HepG2 (cell line): ENCODE measurements around the gene NDRG2. TPM values are rescaled to one million over a fixed set of nuclear protein-coding genes. Genes with fewer than 3 reads are reported as not detected.

Experiments
- KLF11 ChIP-seq: IDR thresholded peaks from 2 replicates; pipeline ENCODE4 v1.6.1; 2016; ENCODE audit warnings: missing compliant biosample characterization
- ONECUT2 ChIP-seq: sonication (generic); formaldehyde crosslinking; IDR thresholded peaks from 2 replicates; pipeline ENCODE4 v1.4.0; 2020; ENCODE audit warnings: missing genetic modification reagents
- RNF2 ChIP-seq: fragments of 450-650 bp; conservative IDR thresholded peaks from 2 replicates; pipeline ENCODE4 v1.6.1; 2016; ENCODE audit warnings: low read depth
- SRY ChIP-seq: sonication (generic); formaldehyde crosslinking; IDR thresholded peaks from 2 replicates; pipeline ENCODE4 v1.8.0; 2022; ENCODE audit warnings: mild to moderate bottlenecking, missing genetic modification reagents
- U2AF1 ChIP-seq: fragments of 200-400 bp; formaldehyde crosslinking; optimal IDR thresholded peaks from 2 replicates; pipeline ENCODE3; 2017; ENCODE audit warnings: mild to moderate bottlenecking, low read depth, low read length
- ZC3H4 ChIP-seq: sonication (generic); formaldehyde crosslinking; IDR thresholded peaks from 2 replicates; pipeline ENCODE4 v1.4.0; 2020; ENCODE audit warnings: missing genetic modification reagents, borderline replicate concordance
- ZNF12 ChIP-seq: sonication (generic); formaldehyde crosslinking; IDR thresholded peaks from 2 replicates; pipeline ENCODE4 v1.5.0; 2020; ENCODE audit warnings: missing genetic modification reagents
- ZNF567 ChIP-seq: sonication (generic); formaldehyde crosslinking; IDR thresholded peaks from 2 replicates; pipeline ENCODE4 v1.8.1; 2023; ENCODE audit warnings: mild to moderate bottlenecking, missing genetic modification reagents, borderline replicate concordance
- polyA plus RNA-seq, 8 experiments: library from polyadenylated mRNA; depleted of rRNA in 3 of 8; stranded (reverse) in 7 of 8; unstranded in 1 of 8; fragments of >200 nt; fragmentation: Illumina TruSeq in 4 of 8; extraction: Trizol in 4 of 8; gene quantifications; 2 replicates each; pipeline versions ENCODE4 v1.2.1 to v1.2.3, GENCODE V29; 2011 to 2016; ENCODE audit warnings: low read depth in 4 of 8, missing spikeins in 1 of 8, mixed read lengths in 1 of 8; ENCODE audit not compliant: insufficient read depth in 1 of 8
- total RNA-seq, 5 experiments: library from RNA; depleted of rRNA; stranded (reverse); fragments of >200 nt; fragmentation: Illumina TruSeq; extraction: Trizol; gene quantifications; 2 replicates each; pipeline ENCODE4 v1.2.3, GENCODE V29; 2016; ENCODE audit warnings: low read depth in 1 of 5
- TF ChIP-seq, protein P1 (sequence below): sonication (generic); formaldehyde crosslinking; IDR thresholded peaks from 2 replicates; pipeline ENCODE4 v1.5.1; 2020; ENCODE audit warnings: mild to moderate bottlenecking, missing genetic modification reagents, moderate library complexity
- TF ChIP-seq, protein P2 (sequence below): sonication (generic); formaldehyde crosslinking; IDR thresholded peaks from 2 replicates; pipeline ENCODE4; 2020; ENCODE audit warnings: missing genetic modification reagents, mild to moderate bottlenecking, borderline replicate concordance
- TF ChIP-seq, protein P3 (sequence below): IDR thresholded peaks from 2 replicates; pipeline ENCODE4 v1.4.0; 2020; ENCODE audit warnings: mild to moderate bottlenecking, missing genetic modification reagents
- TF ChIP-seq, protein P4 (sequence below): sonication (generic); formaldehyde crosslinking; IDR thresholded peaks from 2 replicates; pipeline ENCODE4 v1.4.0; 2020; ENCODE audit warnings: missing genetic modification reagents
- TF ChIP-seq, protein P5 (sequence below): sonication (generic); formaldehyde crosslinking; conservative IDR thresholded peaks from 2 replicates; pipeline ENCODE4 v1.4.0; 2020; ENCODE audit warnings: missing genetic modification reagents

NDRG2 gene
- total and polyA plus RNA-seq, 2 of the 13 experiments (the other 11 are each of a cell fraction or from before 2014, with no cell fraction given), result 27.2 to 189 TPM

DNA sequence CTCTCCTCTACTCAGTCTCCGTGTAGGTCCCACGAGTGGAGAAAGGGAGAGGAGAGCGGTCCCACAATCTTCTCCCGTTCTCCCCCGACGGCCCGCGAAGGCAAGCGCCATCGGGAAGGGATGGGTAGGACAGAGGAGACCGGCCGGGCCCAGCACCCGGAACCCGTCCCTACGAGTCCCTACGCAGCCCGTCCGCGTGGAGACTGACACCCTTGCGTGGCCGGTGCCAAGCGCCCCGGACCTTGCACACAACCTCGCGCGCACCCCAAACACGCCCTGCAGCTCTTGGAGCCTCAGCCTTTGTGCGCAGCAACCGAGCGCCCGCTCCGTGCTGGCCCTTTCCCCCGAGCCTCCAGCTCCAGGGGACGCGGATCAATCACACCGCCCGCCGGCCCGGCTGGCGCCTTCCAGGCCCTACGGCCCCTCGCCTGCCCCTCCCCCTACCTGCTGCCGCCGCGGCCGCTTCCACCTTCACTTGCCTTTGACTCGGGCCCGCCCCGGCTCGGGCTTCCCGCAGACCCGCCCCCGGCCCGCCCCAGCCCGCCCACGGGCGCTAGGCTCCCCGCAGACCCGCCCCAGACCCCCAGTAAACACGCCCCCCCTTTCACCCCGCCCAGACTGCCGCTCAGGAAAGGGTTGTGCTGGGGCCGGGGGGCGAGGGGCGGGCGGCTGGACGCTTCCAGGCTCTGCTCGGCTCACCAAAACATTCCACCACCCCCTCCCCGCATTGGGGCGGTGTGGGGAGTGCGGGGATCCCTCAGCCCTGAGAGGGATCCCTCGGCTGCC is at the start of gene NDRG2 (continued):
- TF ChIP-seq, protein P1, sequence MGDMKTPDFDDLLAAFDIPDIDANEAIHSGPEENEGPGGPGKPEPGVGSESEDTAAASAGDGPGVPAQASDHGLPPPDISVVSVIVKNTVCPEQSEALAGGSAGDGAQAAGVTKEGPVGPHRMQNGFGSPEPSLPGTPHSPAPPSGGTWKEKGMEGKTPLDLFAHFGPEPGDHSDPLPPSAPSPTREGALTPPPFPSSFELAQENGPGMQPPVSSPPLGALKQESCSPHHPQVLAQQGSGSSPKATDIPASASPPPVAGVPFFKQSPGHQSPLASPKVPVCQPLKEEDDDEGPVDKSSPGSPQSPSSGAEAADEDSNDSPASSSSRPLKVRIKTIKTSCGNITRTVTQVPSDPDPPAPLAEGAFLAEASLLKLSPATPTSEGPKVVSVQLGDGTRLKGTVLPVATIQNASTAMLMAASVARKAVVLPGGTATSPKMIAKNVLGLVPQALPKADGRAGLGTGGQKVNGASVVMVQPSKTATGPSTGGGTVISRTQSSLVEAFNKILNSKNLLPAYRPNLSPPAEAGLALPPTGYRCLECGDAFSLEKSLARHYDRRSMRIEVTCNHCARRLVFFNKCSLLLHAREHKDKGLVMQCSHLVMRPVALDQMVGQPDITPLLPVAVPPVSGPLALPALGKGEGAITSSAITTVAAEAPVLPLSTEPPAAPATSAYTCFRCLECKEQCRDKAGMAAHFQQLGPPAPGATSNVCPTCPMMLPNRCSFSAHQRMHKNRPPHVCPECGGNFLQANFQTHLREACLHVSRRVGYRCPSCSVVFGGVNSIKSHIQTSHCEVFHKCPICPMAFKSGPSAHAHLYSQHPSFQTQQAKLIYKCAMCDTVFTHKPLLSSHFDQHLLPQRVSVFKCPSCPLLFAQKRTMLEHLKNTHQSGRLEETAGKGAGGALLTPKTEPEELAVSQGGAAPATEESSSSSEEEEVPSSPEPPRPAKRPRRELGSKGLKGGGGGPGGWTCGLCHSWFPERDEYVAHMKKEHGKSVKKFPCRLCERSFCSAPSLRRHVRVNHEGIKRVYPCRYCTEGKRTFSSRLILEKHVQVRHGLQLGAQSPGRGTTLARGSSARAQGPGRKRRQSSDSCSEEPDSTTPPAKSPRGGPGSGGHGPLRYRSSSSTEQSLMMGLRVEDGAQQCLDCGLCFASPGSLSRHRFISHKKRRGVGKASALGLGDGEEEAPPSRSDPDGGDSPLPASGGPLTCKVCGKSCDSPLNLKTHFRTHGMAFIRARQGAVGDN (CRISPR knock-in tag), result peak; percentile 88
- TF ChIP-seq, protein P2, sequence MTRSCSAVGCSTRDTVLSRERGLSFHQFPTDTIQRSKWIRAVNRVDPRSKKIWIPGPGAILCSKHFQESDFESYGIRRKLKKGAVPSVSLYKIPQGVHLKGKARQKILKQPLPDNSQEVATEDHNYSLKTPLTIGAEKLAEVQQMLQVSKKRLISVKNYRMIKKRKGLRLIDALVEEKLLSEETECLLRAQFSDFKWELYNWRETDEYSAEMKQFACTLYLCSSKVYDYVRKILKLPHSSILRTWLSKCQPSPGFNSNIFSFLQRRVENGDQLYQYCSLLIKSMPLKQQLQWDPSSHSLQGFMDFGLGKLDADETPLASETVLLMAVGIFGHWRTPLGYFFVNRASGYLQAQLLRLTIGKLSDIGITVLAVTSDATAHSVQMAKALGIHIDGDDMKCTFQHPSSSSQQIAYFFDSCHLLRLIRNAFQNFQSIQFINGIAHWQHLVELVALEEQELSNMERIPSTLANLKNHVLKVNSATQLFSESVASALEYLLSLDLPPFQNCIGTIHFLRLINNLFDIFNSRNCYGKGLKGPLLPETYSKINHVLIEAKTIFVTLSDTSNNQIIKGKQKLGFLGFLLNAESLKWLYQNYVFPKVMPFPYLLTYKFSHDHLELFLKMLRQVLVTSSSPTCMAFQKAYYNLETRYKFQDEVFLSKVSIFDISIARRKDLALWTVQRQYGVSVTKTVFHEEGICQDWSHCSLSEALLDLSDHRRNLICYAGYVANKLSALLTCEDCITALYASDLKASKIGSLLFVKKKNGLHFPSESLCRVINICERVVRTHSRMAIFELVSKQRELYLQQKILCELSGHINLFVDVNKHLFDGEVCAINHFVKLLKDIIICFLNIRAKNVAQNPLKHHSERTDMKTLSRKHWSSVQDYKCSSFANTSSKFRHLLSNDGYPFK (CRISPR knock-in tag), result no peak
- TF ChIP-seq SRY (CRISPR knock-in tag) (peak; percentile 72; the same call in 1 of the 2 replicates), RNF2 (no peak), U2AF1 (no peak), ONECUT2 (CRISPR knock-in tag) (peak; percentile 63), ZC3H4 (CRISPR knock-in tag) (peak; percentile 71; the same call in 1 of the 2 replicates), KLF11 (CRISPR knock-in tag) (no peak), ZNF567 (CRISPR knock-in tag) (no peak), ZNF12 (CRISPR knock-in tag) (peak; percentile 57)
- TF ChIP-seq, protein P3, sequence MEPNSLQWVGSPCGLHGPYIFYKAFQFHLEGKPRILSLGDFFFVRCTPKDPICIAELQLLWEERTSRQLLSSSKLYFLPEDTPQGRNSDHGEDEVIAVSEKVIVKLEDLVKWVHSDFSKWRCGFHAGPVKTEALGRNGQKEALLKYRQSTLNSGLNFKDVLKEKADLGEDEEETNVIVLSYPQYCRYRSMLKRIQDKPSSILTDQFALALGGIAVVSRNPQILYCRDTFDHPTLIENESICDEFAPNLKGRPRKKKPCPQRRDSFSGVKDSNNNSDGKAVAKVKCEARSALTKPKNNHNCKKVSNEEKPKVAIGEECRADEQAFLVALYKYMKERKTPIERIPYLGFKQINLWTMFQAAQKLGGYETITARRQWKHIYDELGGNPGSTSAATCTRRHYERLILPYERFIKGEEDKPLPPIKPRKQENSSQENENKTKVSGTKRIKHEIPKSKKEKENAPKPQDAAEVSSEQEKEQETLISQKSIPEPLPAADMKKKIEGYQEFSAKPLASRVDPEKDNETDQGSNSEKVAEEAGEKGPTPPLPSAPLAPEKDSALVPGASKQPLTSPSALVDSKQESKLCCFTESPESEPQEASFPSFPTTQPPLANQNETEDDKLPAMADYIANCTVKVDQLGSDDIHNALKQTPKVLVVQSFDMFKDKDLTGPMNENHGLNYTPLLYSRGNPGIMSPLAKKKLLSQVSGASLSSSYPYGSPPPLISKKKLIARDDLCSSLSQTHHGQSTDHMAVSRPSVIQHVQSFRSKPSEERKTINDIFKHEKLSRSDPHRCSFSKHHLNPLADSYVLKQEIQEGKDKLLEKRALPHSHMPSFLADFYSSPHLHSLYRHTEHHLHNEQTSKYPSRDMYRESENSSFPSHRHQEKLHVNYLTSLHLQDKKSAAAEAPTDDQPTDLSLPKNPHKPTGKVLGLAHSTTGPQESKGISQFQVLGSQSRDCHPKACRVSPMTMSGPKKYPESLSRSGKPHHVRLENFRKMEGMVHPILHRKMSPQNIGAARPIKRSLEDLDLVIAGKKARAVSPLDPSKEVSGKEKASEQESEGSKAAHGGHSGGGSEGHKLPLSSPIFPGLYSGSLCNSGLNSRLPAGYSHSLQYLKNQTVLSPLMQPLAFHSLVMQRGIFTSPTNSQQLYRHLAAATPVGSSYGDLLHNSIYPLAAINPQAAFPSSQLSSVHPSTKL (CRISPR knock-in tag), result peak; percentile 56
- TF ChIP-seq, protein P4, sequence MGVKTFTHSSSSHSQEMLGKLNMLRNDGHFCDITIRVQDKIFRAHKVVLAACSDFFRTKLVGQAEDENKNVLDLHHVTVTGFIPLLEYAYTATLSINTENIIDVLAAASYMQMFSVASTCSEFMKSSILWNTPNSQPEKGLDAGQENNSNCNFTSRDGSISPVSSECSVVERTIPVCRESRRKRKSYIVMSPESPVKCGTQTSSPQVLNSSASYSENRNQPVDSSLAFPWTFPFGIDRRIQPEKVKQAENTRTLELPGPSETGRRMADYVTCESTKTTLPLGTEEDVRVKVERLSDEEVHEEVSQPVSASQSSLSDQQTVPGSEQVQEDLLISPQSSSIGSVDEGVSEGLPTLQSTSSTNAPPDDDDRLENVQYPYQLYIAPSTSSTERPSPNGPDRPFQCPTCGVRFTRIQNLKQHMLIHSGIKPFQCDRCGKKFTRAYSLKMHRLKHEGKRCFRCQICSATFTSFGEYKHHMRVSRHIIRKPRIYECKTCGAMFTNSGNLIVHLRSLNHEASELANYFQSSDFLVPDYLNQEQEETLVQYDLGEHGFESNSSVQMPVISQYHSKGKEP (CRISPR knock-in tag), result no peak
- TF ChIP-seq, protein P5, sequence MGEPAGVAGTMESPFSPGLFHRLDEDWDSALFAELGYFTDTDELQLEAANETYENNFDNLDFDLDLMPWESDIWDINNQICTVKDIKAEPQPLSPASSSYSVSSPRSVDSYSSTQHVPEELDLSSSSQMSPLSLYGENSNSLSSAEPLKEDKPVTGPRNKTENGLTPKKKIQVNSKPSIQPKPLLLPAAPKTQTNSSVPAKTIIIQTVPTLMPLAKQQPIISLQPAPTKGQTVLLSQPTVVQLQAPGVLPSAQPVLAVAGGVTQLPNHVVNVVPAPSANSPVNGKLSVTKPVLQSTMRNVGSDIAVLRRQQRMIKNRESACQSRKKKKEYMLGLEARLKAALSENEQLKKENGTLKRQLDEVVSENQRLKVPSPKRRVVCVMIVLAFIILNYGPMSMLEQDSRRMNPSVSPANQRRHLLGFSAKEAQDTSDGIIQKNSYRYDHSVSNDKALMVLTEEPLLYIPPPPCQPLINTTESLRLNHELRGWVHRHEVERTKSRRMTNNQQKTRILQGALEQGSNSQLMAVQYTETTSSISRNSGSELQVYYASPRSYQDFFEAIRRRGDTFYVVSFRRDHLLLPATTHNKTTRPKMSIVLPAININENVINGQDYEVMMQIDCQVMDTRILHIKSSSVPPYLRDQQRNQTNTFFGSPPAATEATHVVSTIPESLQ (CRISPR knock-in tag), result no peak
